NCI-H1694 treated with DMSO at 0.1 percent for 48 hours (cell line): ENCODE data around the gene WWTR1.
A peak's percentile ranks its signal among the peaks of the same experiment; 100 is the strongest.

Source experiments
- DNase-seq: peaks from one replicate; lab custom pipeline; 2025; lab: John Stamatoyannopoulos, UW

Gene WWTR1

DNA sequence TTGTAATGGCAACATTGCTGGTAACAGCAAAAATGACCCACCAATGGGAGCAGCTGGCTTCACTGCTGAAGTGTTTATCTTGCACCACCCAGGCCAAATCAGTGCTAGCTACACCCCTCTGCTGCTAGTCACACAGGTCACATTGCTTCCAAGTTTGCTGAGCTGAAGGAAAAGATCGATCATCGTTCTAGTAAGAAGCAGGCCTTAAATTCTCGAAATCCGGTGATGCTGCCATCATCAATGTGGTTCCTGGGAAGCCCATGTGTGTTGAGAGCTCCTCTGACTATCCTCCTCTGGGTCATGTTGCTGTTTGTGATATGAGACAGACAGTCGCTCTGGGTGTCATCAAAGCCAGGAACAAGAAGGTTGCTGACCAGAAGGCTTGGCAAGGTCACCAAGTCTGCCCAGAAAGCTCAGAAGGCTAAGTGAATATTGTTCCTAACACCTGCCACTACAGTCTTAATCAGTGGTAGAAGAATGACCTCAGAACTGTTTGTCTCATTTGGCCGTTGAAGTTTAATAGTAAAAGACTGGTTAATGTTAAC, 162.2 kb downstream of the WWTR1 start:
- no peak for DNase-seq

DNA sequence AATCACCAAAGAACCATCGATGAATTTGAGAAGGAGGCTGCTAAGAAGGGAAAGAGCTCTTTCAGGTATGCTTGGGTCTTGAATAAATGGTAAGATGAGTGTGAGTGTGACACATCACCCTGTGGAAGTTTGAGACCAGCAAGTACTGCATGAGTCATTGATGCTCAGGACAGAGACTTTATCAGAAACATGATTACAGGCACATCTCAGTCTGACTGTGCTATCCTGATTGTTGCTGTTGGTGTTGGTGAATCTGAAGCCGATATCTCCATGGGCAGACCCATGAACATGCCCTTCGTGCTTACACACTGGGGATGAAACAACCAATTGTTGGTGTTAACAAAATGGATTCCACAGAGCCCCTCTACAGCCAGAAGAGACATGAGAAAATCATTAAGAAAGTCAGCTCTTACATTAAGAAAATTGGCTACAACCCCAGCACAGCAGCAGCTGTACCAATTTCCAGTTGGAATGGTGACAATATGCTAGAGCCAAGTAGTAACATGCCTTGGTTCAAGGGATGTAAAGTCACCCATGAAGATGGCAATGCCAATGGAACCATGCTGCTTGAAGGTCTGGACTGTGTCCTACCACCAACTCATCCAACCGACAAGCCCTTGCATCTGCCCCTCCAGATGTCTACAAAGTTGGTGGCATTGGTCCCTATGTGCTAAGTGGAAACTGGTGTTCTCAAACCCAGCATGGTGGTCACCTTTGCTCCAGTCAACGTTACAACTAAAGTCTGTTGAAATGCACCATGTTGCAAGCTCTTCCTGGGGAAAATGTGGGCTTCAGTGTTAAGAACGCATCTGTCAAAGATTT, 162.9 kb downstream of the WWTR1 start:
- no peak for DNase-seq

DNA sequence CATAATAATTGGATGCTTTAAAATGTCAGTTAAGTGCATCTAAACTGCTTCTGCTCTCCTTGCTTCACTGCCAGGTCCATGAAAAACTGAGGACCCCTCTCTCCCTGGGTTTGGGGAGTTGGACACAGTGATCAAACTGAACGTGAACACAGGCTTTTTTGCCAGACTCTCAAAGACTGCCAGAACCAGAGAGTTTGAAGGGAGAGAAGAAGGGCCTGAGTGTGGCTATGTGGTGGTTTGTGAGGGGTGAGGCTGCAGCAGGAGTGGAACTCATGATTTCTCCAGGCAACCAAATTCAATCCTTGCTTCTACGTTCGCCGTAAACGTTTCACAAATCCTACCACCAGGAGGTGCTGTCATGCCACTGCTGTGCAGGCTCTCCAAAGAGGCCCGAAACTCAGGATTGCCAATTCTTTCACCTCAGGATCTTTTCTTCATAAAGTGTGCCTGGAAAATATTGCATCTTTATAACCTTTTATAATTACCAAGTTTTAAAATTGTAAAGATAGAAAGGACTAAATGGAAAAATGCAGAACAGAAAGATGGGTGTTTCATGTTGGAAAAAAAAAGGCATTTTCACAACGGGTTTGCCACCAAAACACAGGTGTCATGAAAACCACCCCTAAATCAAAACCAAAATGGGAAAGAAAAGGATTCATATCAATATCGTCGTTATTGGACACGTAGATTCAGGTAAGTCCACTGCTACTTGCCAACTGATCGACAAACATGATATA, 163.6 kb downstream of the WWTR1 start:
- DNase-seq: peak; percentile 18

DNA sequence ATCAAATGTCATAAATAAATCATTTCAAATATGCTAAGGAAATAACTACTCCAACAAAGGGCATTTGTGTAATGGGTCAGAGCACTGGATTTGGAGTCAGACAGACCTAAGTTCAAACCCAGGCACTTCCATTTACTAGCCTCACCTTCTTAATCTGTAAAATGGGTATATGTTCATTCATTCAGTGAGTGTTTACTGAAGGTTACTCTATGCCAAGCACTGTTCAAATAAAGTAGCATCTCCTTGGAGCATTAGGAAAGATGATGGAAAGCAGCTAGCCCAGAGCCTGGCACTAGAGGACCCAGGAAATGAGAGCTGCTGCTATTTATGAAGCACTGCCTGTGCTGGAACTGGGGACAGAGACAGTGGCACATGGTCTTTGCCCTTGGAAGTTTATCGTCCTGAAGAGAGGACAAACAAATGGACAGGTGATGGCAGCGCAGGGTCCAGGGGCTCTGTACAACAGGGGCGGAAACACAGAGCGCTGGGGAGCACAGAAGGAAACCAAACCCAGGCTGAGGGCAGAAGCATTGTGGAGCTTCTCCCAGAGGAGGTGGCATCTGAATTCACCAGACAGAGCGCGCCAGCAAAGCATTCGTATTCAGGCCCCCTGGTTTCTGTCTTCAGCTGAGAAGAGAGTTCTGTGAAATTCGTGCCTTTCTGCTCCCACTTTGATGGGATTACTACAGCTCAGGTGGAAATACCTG, 164.4 kb downstream of the WWTR1 start:
- no peak for DNase-seq

DNA sequence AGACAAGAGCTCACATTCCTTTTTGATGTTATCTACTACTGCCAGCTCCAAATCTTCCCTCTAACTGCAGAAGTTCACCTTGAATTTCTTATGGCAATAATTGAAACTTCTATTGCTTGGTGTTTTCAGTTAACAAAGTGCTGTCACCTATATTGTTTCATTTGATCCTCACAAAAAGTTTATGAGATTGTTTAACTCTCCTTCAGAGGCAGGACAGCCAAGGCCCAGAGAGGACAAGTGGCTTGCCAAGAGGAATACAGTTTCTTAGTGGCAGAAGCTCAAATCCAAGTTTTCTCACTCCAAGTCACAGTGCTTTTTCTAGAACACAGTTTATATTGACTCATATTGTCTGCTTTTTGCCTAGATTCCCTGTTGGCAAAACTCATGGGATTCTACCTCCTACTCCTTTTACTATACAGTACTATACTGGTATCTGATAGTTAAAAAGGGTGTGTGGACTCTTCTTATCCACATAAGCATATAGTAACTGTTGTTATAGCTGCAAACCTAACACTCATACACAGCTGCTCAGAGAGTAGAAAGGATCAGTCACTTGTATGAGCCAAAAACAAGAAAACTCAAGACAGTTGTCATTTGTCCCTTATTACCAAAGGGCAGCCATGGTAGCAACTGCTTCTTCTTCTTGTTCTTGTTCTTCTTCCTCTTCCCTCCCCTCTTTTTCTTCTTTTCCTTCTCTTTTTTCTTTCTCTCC, 167.4 kb downstream of the WWTR1 start:
- no peak for DNase-seq

DNA sequence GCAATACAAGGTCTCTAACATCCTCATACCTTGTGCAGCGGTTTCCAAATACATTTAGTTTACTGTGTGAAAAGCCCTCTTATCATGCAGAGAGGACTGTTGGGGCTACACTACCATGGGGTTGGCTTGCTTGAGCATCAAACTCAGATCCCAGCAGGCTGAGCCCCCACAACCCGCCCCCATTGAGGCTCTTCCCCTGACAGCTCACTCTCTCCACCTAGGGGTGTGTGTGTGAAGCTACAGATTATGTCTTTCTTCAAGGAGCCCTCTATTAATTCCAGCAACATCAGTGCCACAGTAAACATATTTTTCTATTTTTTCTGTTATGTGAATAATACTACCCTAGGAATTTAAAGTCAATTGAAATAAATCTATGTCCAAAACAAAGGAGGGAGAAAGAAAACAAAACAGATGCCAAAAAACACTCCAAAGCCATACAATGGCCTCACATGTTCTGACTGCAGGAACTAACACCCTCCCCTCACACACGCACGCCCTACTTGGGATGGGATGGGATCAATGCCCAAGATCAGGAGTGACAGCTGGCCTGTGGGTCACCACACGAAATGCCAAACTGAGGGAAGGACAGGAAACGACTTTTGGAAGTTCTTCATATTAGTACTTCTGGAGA, 168.7 kb downstream of the WWTR1 start:
- DNase-seq: no peak

DNA sequence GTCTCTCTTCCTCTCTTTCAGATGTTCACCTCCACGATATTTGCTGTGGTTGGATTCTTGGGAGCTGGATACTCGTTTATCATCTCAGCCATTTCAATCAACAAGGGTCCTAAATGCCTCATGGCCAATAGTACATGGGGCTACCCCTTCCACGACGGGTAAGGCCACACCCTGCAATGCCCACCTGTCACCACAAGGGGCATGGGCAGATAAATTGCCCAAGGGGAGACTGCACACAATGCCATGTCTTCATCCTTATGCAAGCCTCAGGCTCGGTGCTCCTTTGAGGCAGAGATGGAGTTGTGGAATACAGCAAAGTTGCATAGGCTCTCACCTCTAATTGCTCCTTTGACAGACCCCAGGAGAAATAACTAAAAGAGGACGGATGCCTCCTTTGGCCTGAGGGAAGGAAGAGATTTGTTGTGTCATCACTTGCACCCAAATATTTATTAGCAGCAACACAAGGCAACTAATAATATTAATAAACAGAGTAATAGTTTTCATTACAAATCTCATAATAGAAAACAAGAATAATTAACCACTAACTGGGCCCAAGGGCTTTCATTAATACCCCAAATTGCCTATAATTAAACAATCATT, 170.1 kb downstream of the WWTR1 start:
- no peak for DNase-seq

GRCh38 chr3:149486726-149487125, 171.1 kb downstream of the WWTR1 start:
- DNase-seq: no peak

GRCh38 chr3:149481491-149481890, 176.3 kb downstream of the WWTR1 start:
- DNase-seq: no peak

- no peak for DNase-seq
Observed at GRCh38 chr3:149481056-149481455, 176.8 kb downstream of the WWTR1 start.

DNA sequence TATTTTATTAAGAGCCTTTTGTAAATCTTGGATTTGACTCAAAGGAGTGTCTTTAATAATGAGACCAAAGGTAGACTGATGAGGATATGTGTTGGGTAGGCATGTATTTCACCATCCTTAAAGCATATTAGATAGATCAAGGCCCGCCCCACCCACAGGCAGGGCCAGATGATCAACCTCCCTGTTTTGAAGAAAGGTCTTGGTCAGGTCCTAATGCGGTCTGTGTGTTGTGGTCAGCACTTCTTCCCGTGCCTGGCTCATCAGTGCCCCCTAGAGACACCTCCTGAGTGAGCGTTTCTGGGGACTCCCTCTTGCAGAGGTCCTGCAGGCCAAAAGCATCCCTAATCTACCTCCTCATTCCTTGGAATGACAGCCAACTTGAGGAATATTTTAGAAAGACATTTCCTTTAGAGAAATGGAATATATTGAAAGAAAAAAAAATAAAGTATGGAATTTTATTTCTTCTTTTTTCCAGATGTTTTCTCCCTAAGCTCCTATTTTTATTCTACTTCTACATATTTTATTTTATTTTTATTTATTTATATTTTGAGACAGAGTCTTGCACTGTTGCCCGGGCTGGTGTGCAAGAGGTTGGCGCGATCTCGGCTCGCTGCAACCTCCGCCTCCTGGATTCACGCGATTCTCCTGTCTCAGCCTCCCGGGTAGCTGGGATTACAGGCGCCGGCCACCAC, 177.4 kb downstream of the WWTR1 start:
- DNase-seq: no peak

- DNase-seq: no peak
Observed at GRCh38 chr3:149479621-149480325, 178.1 kb downstream of the WWTR1 start.

- DNase-seq: no peak
Observed at GRCh38 chr3:149476225-149476624, 181.6 kb downstream of the WWTR1 start.

DNA sequence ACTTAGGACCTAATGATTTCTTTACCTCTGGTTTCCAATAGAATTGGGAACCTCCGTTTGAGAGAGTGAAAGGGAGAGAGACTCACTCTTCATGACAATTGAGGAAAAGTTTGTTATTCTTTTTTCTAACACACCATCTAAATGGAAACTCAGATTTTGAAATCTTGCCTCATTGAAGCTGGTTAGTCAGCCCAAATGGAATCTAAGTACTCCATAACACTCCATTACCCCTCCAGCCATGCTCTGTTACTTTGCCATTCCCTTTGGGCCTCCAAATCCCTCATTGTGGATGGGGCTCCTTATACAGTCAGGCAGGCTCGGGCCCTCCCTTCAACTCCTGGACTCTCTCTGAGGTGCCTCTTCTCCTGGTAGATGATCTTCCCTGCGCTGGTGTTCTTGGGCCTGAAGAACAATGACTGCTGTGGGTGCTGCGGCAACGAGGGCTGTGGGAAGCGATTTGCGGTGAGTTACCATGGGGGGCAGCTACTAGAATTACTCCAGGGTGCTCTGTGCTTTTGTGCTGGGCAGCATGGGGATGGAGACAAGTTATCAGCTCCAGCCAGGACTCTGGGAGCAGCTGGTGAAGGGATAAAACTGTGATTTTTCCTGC, 182.3 kb downstream of the WWTR1 start:
- no peak for DNase-seq

DNA sequence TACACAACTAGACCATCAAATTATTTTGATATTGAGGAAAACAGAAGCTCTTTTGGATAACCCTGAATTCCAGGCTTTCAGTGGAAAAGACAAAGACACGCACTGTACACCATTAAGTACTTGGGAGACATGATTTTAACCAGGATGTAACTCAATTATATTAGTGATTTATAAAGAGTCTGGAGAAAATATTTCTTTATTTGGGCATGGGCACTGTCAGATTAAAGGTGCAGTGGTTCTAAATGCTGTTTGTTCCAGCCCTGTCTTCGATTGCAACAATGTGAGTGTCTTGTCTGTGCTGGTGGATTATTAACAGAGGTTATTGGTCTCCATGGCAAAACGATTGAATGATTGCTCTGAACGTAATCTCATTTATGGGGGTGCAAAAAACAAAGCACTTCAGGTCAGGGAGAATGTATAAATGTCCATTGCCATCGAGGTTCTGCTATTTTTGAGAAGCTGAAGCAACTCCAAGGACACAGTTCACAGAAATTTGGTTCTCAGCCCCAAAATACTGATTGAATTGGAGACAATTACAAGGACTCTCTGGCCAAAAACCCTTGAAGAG, 183.5 kb downstream of the WWTR1 start, which contains the start of gene TM4SF4:
TM4SF4 (plus strand) TSS at position 448 of the 568 bp plus-strand sequence. CDS start 181 bp downstream, outside the sequence.
- no peak for DNase-seq

DNA sequence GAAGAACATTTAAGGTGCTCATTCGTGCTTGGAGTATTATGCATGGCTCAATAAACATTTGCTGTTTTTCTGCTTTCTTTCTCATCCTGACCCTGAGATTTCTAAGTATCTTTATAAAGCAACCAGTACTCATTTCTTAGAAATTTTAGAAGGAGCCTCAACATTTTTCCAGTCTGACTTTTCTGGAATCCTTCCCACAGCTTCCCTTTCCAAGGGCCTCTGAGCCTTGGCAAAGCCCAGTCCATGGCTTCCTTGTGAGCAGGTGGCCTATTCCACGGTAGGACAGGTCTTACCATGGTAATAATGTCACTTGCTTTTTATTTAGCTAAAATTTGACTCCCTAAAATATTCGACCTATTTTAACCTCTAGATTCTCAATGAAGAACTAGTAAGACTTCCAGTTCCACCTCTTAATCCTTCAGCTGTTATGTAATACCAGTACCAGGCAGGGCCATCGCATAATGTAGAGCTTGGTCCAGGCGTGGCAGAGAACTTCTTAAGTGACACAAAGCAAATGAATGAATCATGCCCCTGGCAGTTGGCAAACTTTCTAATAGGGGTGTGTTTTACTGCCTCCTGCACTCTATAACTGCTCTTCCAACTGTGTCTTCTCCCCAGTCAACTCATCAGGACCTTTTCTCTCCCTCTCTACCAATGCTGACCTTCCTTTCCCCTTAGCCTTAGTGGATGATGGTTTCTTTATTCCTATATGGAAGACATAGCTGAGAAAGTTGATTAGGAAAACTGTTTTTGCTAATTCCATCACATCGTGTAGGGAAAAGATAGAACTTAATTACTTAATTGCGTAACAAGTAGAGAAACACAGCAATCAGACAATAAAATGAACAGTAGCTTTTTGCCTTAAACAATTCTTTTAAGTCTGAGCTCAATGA, 184.2 kb downstream of the WWTR1 start:
- no peak for DNase-seq

DNA sequence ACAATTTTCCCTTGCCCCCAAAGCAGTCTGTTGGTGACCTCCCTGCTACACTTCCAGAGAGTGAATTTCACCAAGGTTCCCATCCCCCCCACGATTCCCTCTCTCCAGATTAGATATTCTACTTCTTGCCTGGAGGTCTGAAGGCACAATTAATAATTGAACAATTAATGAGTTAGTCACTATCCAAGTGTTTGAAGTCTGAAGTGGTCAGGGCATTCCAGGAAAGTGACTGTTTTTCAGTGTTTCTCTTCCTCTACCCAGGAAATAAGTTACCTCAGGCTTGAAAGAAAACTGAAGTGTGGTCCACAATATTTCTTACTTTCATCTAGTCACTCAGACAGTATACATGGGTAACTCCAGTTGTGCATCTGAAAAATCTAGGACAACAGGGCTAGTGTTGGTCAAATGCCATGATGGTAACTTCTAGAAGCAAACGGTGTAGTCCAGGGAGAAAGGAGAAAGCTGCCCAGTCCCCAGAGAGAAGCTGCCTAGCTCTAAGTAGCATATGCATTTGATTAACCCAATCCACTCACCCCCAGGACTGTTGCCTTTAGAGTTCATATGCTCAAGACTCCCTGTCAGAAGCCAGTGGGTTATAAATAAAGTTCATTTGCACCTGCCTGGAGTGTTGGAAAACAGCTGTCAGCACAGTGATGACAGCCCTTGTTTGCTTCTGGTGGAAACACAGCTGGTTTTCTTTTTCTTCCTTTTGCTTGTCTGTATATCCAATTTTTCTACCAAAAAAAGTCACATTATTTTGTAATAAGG, 185.6 kb downstream of the WWTR1 start:
- no peak for DNase-seq
